HG03460 (cell line): ENCODE measurements around the gene POLA1.
A peak's percentile ranks its signal among the peaks of the same experiment; 100 is the strongest.

Experiments used
- ATAC-seq: cut with Tn5 transposase; IDR thresholded peaks from one replicate; pipeline ENCODE4 v1.9.1; 2021; ENCODE audit not compliant: unreplicated experiment

POLA1 gene

GRCh38 chrX:24961809-24962208 lies 268.1 kb downstream of the POLA1 start:
- no peak for ATAC-seq

GRCh38 chrX:24963823-24964222 lies 270.1 kb downstream of the POLA1 start:
- ATAC-seq, result no peak

DNA sequence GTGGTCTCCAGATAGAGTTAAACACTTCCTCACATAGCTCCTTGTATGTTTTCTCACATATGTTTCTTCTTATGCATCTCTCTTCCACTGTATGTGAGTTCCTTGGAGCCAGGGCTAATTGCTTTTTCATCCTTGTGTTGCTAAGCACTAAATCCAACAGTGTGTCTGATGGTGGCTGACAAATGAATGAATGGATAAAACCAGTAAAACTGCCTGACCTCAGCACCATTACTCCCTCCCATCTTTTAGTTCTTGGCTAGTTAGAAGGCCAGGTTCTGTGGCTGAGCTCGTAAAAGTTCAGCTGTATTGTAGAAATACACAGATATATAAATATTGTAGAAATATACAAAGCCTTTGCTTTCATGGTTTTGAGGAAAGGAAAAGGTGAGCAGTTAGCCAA lies 271.7 kb downstream of the POLA1 start:
- ATAC-seq, result no peak

DNA sequence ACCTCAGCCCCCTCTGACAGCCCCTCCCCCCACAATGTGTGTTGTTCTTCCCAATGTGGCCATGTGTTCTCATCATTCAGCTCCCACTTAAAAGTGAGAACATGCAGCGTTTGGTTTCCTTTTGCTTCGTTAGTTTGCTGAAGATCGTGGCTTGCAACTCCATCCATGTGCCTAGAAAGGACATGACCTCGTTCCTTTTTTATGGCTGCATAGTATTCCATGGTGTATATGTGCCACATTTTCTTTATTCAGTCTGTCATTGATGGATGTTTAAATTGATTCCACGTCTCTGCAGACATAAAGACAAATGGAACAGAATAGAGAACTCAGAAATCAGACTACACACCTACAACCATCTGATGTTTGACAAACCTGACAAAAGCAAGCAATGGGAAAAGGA lies 276.1 kb downstream of the POLA1 start:
- ATAC-seq, result no peak

- ATAC-seq, result peak; percentile 52
Measured at GRCh38 chrX:24979081-24979480, 285.4 kb downstream of the POLA1 start.

DNA sequence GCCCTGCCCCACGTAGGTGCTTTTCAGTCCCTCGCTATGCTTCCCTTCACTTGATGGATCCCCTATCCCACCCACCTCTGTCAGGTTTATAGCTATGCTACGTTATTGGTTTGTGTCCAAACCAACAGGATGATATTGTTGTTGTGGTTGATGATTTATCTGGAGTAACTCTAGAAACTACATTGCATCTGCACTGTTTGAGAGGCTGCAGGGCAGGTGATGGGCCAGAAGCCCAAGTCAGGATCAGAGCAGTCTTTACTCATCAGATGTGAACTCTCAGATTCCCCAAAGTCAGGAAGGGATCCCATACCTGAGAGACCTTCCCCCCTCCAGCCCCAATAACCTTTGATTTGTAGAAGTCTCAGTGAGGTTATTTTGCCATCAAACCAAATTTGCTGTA lies 287.3 kb downstream of the POLA1 start:
- ATAC-seq, result no peak

DNA sequence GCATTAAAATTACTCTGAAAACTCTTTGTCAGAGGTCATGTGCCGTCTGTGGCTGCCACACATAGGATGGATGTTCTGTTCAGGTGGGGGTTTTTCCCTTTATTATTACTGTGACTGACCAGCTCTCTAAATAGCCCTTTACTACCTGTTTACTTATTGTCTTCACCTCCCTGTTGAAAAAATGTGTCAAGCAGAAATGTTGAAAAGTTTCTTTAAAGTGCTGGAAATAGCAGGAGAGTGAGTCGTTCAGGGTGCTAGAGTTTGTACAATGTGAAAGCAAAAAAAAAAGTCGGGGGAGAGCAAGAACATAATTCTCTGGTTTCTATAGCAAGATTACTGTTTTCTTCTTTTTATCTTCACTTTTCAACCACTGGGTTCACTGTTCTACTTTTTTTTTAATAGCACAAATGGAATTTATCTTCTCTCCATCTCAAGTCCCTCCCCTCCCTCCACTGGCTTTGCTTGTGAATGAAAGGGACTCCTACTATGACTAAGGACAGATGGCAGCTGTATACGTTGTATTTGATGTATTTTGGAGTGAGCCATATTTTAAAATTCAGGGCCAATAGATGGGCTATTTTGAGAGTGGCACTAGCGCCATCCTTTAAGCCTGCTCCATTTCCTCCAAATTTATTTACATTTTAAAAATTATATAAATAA lies 288.7 kb downstream of the POLA1 start:
- ATAC-seq, result no peak

DNA sequence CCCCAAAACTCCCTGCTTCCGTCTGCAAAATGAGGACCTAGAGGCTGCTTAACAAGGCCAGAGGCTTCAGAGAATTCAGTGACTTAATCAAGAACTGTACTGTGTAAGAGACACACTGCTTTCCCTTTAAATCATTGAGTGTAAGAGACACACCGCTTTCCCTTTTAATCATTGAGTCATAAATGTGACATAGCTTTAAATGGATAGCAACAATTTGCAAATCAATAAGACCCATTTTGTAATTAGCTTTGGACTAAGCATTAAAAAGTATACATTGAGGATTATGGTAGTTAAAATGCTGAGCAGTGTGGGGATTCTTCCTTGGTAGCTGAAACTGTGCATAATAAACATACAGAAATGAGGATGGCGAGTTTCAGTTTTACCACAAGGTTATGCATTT lies 290.2 kb downstream of the POLA1 start:
- no peak for ATAC-seq

GRCh38 chrX:24985120-24985519 lies 291.4 kb downstream of the POLA1 start:
- no peak for ATAC-seq

- ATAC-seq, result no peak
Measured at GRCh38 chrX:24987731-24988130, 294.0 kb downstream of the POLA1 start.

- no peak for ATAC-seq
Measured at GRCh38 chrX:24988314-24988713, 294.6 kb downstream of the POLA1 start.

DNA sequence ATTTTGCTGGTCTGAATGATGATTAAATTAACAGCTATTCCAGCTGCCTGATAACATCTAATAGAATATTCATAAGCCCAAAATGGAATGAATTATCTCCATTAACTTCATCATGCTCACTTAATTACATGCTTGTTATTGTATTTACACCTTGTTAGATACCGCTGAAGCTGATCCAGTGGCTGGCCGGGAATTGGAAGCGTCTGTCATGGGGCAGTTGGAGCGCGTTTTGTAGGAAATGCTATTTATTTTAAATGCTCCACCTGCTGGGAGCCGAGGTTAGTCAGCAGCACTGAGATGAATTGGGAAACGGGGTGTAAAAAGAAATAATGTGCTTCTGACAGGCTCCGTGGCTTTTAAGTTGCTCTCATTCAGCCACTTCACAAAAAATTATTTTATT lies 296.8 kb downstream of the POLA1 start:
- ATAC-seq, result no peak

DNA sequence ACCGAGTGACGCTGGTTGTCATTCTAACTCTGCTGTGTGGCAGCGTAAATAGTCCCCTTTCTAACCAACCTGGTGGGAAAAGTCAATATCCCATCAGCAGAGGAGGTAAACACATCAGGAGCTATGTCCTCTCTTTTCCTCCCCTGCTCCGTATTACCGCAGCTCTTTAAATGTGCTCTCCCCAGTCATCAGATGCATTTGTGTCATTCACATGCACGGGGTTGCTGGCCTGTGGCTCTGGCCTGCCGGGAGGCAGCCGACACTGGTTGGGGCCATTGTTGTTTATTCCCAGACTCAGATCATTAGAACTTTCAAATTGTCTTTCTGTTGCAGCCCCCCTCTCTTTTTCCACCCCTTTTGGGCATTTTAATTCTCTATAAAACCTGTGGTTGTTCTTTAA lies 300.2 kb downstream of the POLA1 start:
- no peak for ATAC-seq

DNA sequence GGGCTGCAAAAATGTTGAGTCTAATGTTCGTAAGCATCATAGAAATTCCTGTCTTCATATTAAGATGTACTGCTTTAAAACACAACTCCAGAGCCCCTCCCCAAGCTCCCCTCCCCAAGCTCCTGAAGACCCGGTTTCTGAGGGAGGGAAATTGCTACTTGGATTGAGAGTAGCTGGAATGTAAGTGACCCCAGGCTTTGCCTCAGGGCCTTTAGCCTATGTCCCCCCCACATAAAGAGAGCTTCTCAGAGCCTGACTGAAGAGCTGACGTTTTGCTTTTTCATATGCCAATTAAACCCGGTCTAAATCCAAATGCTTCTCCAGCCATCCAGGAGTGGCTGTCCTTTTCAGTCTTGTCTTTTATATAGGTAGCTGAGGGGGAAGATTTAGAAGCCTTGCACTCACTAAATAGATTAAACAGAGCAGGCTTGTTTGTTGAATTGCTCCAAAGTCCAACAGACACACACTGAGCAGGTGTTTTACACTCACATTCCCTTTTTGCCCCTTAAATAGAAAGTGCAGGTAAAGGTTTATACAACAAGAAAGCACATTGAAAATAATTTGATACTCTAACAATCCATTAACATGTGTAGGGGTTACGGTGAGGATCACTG lies 302.5 kb downstream of the POLA1 start:
- no peak for ATAC-seq

DNA sequence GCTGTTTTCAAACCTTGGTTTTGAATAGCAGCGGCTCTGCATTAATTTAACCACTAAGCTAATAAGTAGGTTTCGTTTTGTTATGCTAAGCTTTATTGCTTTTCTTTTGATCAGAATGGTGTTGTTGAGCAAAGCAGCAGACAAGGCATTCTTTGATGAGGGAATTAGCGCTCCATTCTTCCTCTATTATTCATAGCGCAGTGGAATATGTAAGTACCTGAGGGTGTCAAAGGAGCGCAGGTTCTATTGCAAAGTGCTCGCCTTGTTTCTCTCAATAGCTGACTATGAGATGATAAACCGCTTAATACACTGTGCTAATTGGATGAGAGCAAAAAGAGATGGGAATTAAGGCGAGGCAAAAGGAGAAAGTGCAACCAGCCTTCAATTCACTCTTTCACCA lies 305.8 kb downstream of the POLA1 start:
- ATAC-seq, result no peak

DNA sequence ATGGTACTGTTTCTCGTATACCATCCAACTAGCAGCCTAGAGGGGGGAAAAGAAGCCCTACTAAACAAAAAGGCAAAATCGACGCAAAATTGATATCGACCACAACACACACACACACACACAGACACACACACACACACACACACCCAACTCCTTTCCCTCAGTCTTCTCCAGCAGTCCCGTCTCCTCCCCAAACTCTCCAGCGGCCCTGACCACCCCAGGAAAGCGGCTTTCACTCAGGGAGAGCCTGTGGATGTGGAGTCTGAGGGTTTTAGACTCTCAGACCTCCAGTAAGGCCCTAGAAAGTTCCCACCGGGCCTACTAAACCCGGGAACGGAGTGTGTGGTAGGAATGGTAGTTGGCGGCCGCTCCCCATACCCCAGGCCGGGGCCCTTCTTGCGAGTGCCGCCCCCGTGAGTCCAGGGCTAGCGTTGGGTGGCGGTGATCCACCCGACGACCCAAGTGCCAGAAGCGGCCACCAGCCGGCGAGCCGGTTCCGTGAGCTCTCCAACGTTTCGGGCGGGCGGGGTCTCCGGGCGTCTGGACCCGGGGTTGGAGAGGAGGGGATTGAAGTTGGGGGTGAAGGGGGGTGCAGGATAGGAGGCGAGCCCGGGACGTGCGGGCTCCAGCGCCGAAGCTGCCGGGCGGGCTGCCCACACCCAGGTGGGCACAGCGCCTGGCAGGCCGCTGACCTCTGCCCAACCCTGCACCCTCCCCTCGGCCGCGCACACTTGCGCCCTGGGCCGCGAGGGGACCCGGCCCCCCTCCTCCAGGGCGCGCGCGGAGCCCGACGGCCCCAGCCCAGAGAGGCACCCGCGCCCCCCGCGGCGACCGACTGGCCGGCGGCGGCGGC lies 308.3 kb downstream of the POLA1 start:
- ATAC-seq, result no peak

DNA sequence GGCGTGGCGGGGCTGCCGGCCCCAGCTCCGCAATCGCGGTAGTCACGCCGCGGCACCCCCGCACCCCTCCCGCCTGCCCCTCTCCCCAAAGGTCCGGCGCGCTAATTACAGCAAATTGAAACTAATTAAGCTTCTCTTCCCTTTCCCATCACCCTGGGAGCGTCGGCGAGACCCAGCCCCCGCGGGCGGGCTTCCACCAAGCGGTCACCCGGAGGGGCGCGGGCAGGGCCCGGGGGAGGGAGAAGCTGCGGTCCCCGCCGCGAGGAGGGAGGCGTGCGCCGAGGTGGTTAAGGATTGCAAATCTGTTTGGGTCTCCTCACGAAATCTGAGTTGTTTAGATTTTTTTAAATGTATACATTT lies 308.9 kb downstream of the POLA1 start:
- ATAC-seq, result no peak

DNA sequence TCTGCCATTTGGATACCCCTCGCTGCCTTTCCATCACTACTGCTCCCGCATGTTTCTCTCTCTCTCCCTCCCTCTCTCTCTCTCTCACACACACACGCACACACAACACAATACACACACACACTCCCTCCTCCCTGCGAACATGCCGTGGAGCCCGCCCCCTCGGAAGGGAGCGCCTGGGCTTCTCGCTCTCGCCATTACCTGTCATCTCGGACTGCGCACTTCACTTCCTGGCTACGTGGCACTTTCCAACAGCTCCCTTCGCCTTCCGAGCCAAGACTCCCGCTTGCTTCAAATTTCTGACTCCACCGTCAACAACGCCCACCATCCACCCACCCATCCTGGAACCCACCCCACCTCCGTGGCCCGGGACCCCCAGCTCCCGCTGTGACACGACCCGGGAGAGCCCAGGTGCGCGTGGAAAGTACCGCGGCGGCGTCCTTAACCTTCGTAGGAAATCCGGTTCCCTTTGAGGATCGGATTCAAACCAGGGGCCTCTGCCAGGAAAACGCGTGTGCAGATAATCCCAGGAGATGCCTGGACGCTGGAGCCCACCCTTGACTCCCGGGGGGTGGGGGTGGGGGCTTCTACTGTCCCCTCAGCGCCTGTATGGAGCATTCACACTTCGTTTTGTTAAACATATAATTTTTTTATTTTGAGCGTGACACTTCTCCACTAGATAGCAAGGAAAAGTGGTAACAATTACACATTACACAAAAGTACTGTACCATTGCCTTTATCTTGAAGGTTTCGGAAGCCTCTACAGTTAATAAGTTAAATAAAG lies 309.5 kb downstream of the POLA1 start:
- ATAC-seq, result no peak

- no peak for ATAC-seq
Measured at GRCh38 chrX:25004040-25004439, 310.3 kb downstream of the POLA1 start.

DNA sequence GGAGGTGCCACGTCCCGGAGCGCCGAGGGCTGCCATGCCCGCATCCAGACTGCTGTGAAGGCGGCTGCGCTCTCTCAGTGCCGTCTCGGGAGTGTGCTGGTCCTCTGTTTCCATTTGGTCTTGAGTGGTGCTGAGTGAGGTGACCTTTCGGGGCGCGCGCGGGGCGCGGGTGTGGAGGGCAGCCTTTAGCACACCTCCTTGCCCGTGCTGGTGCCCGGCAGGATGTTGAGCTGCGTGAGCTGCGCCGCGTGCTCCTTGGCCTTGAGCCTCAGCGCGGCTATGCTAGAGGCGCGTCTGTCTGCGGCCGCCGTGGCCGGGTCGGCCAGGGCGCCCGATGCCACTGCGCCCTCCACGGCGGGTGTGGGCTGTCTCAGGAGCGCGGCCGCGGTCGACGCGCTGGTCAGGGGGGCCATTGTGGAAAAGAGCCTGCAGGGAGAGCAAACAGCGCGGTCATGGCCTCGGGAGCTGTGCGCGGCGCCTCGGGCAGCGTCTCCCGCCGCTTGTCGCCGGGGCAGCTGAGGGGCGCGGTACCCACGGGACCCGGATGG lies 310.8 kb downstream of the POLA1 start:
- ATAC-seq, result no peak

DNA sequence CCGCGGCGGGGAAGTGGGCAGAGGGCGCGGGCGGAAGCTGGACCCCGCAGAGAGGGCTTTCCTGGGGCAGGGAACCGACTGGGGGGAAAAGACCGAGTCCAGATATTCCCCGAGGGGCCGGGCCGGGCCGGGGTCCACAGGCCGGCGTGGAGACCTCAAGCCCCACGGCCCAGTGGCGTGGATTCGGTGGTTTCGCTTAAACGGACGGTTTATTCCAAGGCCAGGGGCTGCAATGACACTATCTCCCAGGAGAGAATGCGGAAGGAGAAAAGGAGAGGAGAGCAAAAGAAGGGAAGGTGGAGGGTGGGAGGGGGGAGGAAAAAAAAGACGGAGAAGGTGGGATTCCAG lies 311.3 kb downstream of the POLA1 start:
- ATAC-seq, result no peak
